Globus pallidus (tissue), 1 donor: ENCODE measurements around the gene OR4F29.
"Not testable (repeated sequence)": the region's sequence is repeated elsewhere in the genome, so short reads cannot be mapped to it uniquely, and the experiment has no call there.

Source experiments
- DNase-seq: peaks from one replicate; pipeline ENCODE4 v3.0.0-alpha.2; 2015; ENCODE audit warnings: low spot score

OR4F29 gene

GRCh38 chr1:451578-451977 lies at the start of gene OR4F29:
TSS of gene OR4F29 (minus strand) at chr1:451678. CDS start at chr1:451678, 0 bp downstream.
- DNase-seq, result not testable (repeated sequence)
